22Rv1 (cell line): ENCODE data around the gene TPCN2.
"Not testable (repeated sequence)": the region's sequence is repeated elsewhere in the genome, so short reads cannot be mapped to it uniquely, and the experiment has no call there.

Experiments
- H3K27ac ChIP-seq: fragments of 450-650 bp; 2 replicates; pipeline ENCODE4 v1.5.1; 2017
- CTCF ChIP-seq: fragments of 450-650 bp; IDR thresholded peaks from 2 replicates; pipeline ENCODE4 v1.5.1; 2017; ENCODE audit warnings: mild to moderate bottlenecking
- ZFX ChIP-seq: fragments of 450-650 bp; IDR thresholded peaks from 2 replicates; pipeline ENCODE4 v1.6.1; 2017; ENCODE audit warnings: antibody characterized with exemption, borderline replicate concordance

Gene TPCN2

GRCh38 chr11:69145050-69145380 is 96.3 kb downstream of the TPCN2 start:
- no peak overlapping the region for H3K27ac ChIP-seq
- TF ChIP-seq ZFX: no peak

GRCh38 chr11:69148377-69148762 is 99.6 kb downstream of the TPCN2 start:
- H3K27ac ChIP-seq: no peak overlapping the region
- no peak for TF ChIP-seq CTCF

- H3K27ac ChIP-seq: no peak overlapping the region
- TF ChIP-seq CTCF (no peak), ZFX (no peak)
Observed at GRCh38 chr11:69148806-69149205, 100.1 kb downstream of the TPCN2 start.

GRCh38 chr11:69149338-69150045 is 100.8 kb downstream of the TPCN2 start:
- H3K27ac ChIP-seq: not testable (repeated sequence)

- TF ChIP-seq CTCF (no peak), ZFX (no peak)
Observed at GRCh38 chr11:69150175-69150574, 101.4 kb downstream of the TPCN2 start.

GRCh38 chr11:69151836-69152235 is 103.1 kb downstream of the TPCN2 start:
- TF ChIP-seq ZFX (no peak), CTCF (no peak)
- H3K27ac ChIP-seq: no peak overlapping the region

More at GRCh38 chr11:69150175-69150574, 101.4 kb downstream of the TPCN2 start:
- no peak overlapping the region for H3K27ac ChIP-seq

GRCh38 chr11:69152733-69153421 is 104.1 kb downstream of the TPCN2 start:
- no peak overlapping the region for H3K27ac ChIP-seq
- TF ChIP-seq CTCF: no peak
- TF ChIP-seq ZFX: no peak

- no peak overlapping the region for H3K27ac ChIP-seq
- TF ChIP-seq CTCF (no peak), ZFX (no peak)
Observed at GRCh38 chr11:69153661-69154060, 104.9 kb downstream of the TPCN2 start.
